A673 (cell line): ENCODE measurements around the gene KRT23.

Experiments used
- CTCF ChIP-seq: fragments of 300-800, 200-600 bp; sonication (generic); conservative IDR thresholded peaks from 2 replicates; pipeline ENCODE4 v1.5.1; 2017; ENCODE audit warnings: low read depth, mild to moderate bottlenecking, antibody characterized with exemption, low read length, moderate library complexity, mixed read lengths
- EZH2 ChIP-seq: fragments of 200-600 bp; sonication (generic); IDR thresholded peaks from 2 replicates; pipeline ENCODE4 v1.6.1; 2017; ENCODE audit warnings: borderline replicate concordance, low read depth, mild to moderate bottlenecking, mixed read lengths, antibody characterized with exemption, low read length; ENCODE audit not compliant: poor library complexity, severe bottlenecking

- TF ChIP-seq CTCF (no peak), EZH2 (no peak)
Measured at GRCh38 chr17:40931311-40931710, 6.1 kb downstream of the KRT23 start.
